Skeletal muscle tissue (tissue), 4 donors: ENCODE data around the gene CACNA1G. TPM values are rescaled to one million over a fixed set of nuclear protein-coding genes. Genes with fewer than 3 reads are reported as not detected.

ENCODE experiments used
- H3K27ac ChIP-seq: one replicate; pipeline ENCODE4 v1.7.0; 2013; ENCODE audit warnings: mild to moderate bottlenecking, low read depth, low read length, inconsistent platforms
- H3K27me3 ChIP-seq, 3 donors: one replicate each; pipeline ENCODE4 v1.7.0; 2013; ENCODE audit warnings: low read length in 3 of 3; ENCODE audit not compliant: control insufficient read depth in 3 of 3, insufficient read depth in 3 of 3
- H3K36me3 ChIP-seq, 3 donors: one replicate each; pipeline ENCODE4 v1.7.0; 2013; ENCODE audit warnings: low read length in 3 of 3; ENCODE audit not compliant: control insufficient read depth in 3 of 3, insufficient read depth in 3 of 3
- H3K4me1 ChIP-seq, 3 donors: one replicate each; pipeline ENCODE4 v1.7.0; 2013; ENCODE audit warnings: low read length in 3 of 3, mild to moderate bottlenecking in 3 of 3; ENCODE audit not compliant: control insufficient read depth in 3 of 3, insufficient read depth in 3 of 3
- H3K4me3 ChIP-seq, 3 donors: one replicate each; pipeline ENCODE4 v1.7.0; 2013; ENCODE audit warnings: low read length in 3 of 3
- H3K9ac ChIP-seq, 3 donors: one replicate each; pipeline ENCODE4 v1.7.0; 2013; ENCODE audit warnings: low read length in 3 of 3, mild to moderate bottlenecking in 3 of 3, moderate library complexity in 2 of 3, low read depth in 1 of 3
- H3K9me3 ChIP-seq, 3 donors: one replicate each; pipeline ENCODE4 v1.7.0; 2013; ENCODE audit warnings: low read length in 3 of 3; ENCODE audit not compliant: control insufficient read depth in 3 of 3
- total RNA-seq: library from RNA; depleted of rRNA; stranded (reverse); fragments of >200 nt; gene quantifications from one replicate; pipeline ENCODE4 v1.2.3, GENCODE V29; 2014
- donor health status: Osteomylitis.

Gene CACNA1G
- total RNA-seq, 1 donor from 2014 or later, result 3.7 TPM

- peaks cover 11 to 13% (median 12%) of the 10 kb centered on the region in 3 donors for H3K4me1 ChIP-seq
- no peak overlapping the region for H3K27ac ChIP-seq
- no peaks in the 10 kb centered on the region for H3K9me3 ChIP-seq
- peaks cover 0 to 5% (median 0%) of the 10 kb centered on the region in 3 donors for H3K27me3 ChIP-seq
- H3K36me3 ChIP-seq, result no peaks in the 10 kb centered on the region
- H3K4me3 ChIP-seq, result no peak overlapping the region
- no peak overlapping the region for H3K9ac ChIP-seq
Measured at GRCh38 chr17:50584116-50584515, 23.6 kb downstream of the CACNA1G start.

- Histone ChIP-seq H3K9ac (no peak overlapping the region), H3K27me3 (peaks cover 0 to 5% (median 0%) of the 10 kb centered on the region in 3 donors), H3K4me3 (no peak overlapping the region), H3K4me1 (peaks cover 17 to 19% (median 19%) of the 10 kb centered on the region in 3 donors), H3K36me3 (no peaks in the 10 kb centered on the region), H3K9me3 (no peaks in the 10 kb centered on the region), H3K27ac (no peak overlapping the region)
Measured at GRCh38 chr17:50584749-50585148, 24.2 kb downstream of the CACNA1G start.

- H3K9ac ChIP-seq, result no peak overlapping the region
- no peak overlapping the region for H3K4me3 ChIP-seq
- no peaks in the 10 kb centered on the region for H3K27me3 ChIP-seq
- no peaks in the 10 kb centered on the region for H3K9me3 ChIP-seq
- peaks cover 23 to 25% (median 25%) of the 10 kb centered on the region in 3 donors for H3K4me1 ChIP-seq
- H3K27ac ChIP-seq, result no peak overlapping the region
- H3K36me3 ChIP-seq, result no peaks in the 10 kb centered on the region
Measured at GRCh38 chr17:50585346-50585745, 24.8 kb downstream of the CACNA1G start.

GRCh38 chr17:50585891-50586290, 25.4 kb downstream of the CACNA1G start:
- Histone ChIP-seq H3K9ac (no peak overlapping the region), H3K9me3 (no peaks in the 10 kb centered on the region), H3K27me3 (no peaks in the 10 kb centered on the region), H3K36me3 (no peaks in the 10 kb centered on the region), H3K27ac (no peak overlapping the region), H3K4me3 (no peak overlapping the region), H3K4me1 (peaks cover 24 to 28% (median 26%) of the 10 kb centered on the region in 3 donors)

DNA sequence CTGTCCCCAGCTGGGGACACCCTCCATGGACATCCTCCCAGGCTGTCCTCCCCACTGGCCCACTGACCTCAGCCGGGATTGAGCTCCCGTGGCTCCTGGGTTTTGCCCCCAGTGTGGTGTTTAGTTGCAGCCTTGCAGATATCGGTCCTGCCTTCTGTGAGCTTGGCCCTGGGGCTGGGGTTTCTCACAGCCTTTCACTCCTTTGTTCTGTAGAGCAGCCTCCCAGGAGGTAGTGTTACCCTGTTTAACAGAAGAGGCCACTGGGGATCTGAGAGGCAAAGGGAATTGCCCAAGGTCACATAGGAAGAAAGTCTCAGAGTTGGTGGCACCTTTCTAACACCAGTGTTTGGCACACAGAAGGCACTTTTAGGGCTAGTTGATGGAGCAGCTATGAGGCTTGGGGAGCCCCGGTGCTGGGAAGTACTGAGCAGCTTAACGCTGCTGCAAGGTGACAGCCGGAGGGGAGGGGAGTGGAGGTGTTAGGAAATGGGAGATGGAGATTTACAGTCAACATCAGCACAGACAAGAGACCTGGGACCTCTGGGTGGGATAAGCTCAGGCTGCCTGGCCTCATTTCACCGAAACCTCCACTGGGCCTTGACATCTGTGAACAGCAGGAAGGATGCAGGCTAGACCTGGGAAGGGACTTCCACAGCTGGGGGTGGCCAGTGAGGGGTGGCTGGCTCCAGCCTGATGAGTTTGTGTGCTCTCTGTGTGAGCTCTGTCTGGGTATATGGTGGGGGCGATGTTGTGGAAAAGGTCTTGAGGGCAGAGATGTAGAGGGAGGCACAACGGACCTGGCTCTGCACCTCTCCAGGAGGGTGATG, 26.1 kb downstream of the CACNA1G start:
- Histone ChIP-seq H3K27me3 (no peaks in the 10 kb centered on the region), H3K4me3 (no peak overlapping the region), H3K9me3 (no peaks in the 10 kb centered on the region), H3K36me3 (no peaks in the 10 kb centered on the region), H3K9ac (no peak overlapping the region), H3K4me1 (peaks cover 24 to 28% (median 26%) of the 10 kb centered on the region in 3 donors), H3K27ac (no peak overlapping the region)

DNA sequence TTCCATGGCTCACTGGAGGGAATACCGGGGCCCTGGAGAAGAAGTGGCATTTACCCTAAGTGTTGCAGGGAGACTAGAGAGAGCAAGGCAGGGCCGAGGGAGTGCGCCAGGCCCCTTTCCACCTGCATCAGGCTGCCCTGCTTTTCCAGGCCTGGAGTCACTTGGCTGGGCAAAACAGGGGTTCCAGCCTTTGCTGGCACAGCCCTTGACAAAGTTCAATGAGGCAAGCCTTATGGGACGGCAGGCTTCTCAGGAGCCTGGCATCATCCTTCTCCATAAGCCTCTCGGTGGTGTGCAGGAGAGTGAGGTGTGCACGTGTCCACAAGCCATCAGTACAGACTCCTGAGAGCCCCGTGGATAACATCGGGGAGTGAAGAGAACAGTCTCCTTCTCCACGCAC, 27.1 kb downstream of the CACNA1G start:
- no peak overlapping the region for H3K9ac ChIP-seq
- no peak overlapping the region for H3K27ac ChIP-seq
- H3K4me1 ChIP-seq, result peaks cover 21 to 24% (median 22%) of the 10 kb centered on the region in 3 donors
- H3K27me3 ChIP-seq, result no peaks in the 10 kb centered on the region
- H3K9me3 ChIP-seq, result no peaks in the 10 kb centered on the region
- H3K4me3 ChIP-seq, result no peak overlapping the region
- H3K36me3 ChIP-seq, result no peaks in the 10 kb centered on the region

DNA sequence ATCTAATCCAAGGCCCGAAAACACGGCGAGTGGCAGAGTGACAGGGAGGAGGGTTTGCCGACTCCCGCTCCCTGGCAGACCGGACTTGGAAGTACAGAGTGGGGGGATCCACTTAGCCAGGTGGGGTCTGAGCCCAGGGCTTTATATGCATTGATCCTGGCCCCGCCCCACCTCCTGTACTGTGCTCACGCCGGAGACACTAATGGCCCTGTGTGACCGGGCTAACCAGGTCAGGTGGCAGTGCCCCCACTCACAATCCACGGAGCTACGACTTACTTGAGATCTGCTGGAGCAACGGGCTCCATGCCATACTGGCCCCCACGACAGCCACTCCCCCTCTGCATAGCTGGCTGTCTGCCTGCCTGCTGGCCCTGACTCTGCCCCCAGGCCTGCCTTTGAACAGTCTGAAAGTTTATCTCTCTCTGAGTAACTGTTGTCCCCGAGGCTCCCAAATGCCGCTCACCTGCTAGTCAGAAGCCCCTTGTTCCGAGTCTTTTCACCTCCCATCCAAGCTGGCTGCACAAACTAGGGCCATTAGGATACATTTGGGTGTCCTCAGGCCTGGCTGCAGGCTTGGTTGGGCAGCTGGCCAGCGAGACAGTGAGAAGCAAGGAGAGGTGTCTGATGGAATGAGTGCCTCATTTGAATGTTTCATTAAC, 28.0 kb downstream of the CACNA1G start:
- no peaks in the 10 kb centered on the region for H3K9me3 ChIP-seq
- no peaks in the 10 kb centered on the region for H3K36me3 ChIP-seq
- H3K9ac ChIP-seq, result peak overlapping the region in 1 of 3 donors; percentile 20
- no peaks in the 10 kb centered on the region for H3K27me3 ChIP-seq
- no peak overlapping the region for H3K4me3 ChIP-seq
- H3K4me1 ChIP-seq, result peaks cover 16 to 20% (median 18%) of the 10 kb centered on the region in 3 donors
- H3K27ac ChIP-seq, result no peak overlapping the region

DNA sequence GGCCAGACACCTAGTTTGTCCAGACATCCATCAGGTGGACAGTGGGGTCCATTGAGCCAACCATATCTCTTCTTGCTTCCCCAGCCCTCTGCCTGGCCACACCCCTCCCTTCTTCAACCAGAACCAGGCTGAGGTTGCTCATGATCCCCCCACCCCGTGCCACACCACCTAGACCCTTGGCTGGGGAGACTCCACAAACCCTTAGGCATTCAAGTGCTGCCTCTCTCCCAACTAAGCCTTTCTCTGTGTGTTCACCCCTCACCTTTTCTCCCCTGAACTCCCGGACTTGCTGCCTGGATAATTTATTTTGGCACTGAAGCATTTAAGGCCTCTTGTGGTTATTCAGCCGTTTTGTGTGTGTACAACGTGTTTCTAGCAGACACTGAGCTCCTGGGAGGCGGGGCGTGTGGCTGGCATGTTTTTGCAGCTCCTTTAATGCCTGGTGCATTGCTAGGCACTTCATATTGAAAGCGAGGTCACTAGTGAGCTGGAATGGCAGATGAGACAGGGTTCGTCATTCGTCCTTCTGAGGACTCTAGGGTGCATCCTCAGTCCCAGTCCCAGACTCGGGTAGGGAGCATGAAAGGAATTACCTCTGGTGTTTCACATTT, 28.7 kb downstream of the CACNA1G start:
- Histone ChIP-seq H3K9me3 (no peaks in the 10 kb centered on the region), H3K9ac (peak overlapping the region in 1 of 3 donors; percentile 20), H3K27ac (peak overlapping the region; percentile 49), H3K4me3 (no peak overlapping the region), H3K36me3 (no peaks in the 10 kb centered on the region), H3K4me1 (peaks cover 16 to 20% (median 18%) of the 10 kb centered on the region in 3 donors), H3K27me3 (no peaks in the 10 kb centered on the region)

DNA sequence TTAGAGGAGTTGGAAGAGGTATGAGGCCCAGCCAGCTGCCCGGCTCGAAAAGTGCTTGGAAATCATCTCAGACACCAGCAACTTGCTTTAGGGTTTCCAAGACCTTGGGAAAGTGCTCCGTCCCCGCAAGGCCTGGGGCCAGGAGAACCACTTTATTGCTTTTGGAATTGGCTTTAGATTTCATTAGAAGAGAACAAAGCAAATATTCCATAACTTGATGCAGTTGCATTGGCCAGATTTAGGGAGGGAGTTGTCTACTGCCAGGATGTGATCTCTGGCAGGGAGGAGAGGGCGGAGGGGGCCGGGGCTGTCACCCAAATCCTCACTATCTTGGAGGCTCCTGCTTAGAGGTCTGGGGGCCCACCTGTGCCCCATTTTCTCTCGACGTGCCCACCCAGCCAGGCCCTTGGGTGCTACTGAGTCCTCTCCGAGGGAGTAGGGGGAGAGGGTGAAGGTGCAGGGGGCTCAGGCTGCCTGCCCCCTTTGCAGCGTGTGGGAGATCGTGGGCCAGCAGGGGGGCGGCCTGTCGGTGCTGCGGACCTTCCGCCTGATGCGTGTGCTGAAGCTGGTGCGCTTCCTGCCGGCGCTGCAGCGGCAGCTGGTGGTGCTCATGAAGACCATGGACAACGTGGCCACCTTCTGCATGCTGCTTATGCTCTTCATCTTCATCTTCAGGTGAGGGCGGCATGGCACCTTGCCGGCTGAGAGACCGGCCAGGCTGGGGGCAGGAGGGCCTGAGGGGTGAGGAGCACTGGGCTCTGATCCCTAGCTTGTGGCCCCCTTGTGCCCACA, 30.6 kb downstream of the CACNA1G start:
- H3K36me3 ChIP-seq, result no peaks in the 10 kb centered on the region
- no peak overlapping the region for H3K27ac ChIP-seq
- no peaks in the 10 kb centered on the region for H3K27me3 ChIP-seq
- H3K9ac ChIP-seq, result no peak overlapping the region
- peaks cover 16 to 20% (median 18%) of the 10 kb centered on the region in 3 donors for H3K4me1 ChIP-seq
- H3K4me3 ChIP-seq, result no peak overlapping the region
- H3K9me3 ChIP-seq, result no peaks in the 10 kb centered on the region
